Activated CD8-positive, alpha-beta T cell treated with anti-CD3 and anti-CD28 coated beads, Interleukin-2, amount 10 ng/mL, durations not matched to agents 7 days and 5 days (primary cell): ENCODE data around the gene GLOD5. TPM values are rescaled to one million over a fixed set of nuclear protein-coding genes. Genes with fewer than 3 reads are reported as not detected.

Experiments used
- ATAC-seq: fragments of 150-1000 bp; cut with Tn5 transposase; one replicate; pipeline ENCODE4 v1.10.0; 2021; ENCODE audit warnings: moderate library complexity
- CTCF ChIA-PET: fragments of 350-600 bp; sonication (Branson Sonifier 250); formaldehyde crosslinking; loops from one replicate; lab custom pipeline; 2021; ENCODE audit warnings: antibody characterized with exemption; lab: Charles Lee
- POLR2A ChIA-PET: fragments of 350-600 bp; sonication (Branson Sonifier 250); formaldehyde crosslinking; loops from one replicate; lab custom pipeline; 2021; ENCODE audit warnings: antibody characterized with exemption; lab: Charles Lee
- DNase-seq: peaks from one replicate; pipeline ENCODE4 v3.0.0-alpha.2; 2020
- H3K27ac Mint-ChIP-seq: one replicate; pipeline ENCODE4 v1.8.0; 2021; ENCODE audit warnings: mild to moderate bottlenecking, mixed read lengths
- H3K27me3 Mint-ChIP-seq: one replicate; pipeline ENCODE4 v1.8.0; 2021; ENCODE audit warnings: low read depth, mixed read lengths
- H3K36me3 Mint-ChIP-seq: one replicate; pipeline ENCODE4 v1.8.0; 2021; ENCODE audit warnings: low read depth, mixed read lengths
- H3K4me1 Mint-ChIP-seq: one replicate; pipeline ENCODE4 v1.8.0; 2021; ENCODE audit warnings: low read depth, mixed read lengths
- H3K4me3 Mint-ChIP-seq: one replicate; pipeline ENCODE4 v1.8.0; 2021; ENCODE audit warnings: mild to moderate bottlenecking, mixed read lengths
- H3K9me3 Mint-ChIP-seq: one replicate; pipeline ENCODE4 v1.8.0; 2022; ENCODE audit warnings: mixed read lengths; ENCODE audit not compliant: insufficient read depth
- total RNA-seq, 2 experiments: library from RNA; stranded (reverse); gene quantifications; one replicate each; pipeline ENCODE4 v1.2.3, GENCODE V29; 2021

GLOD5 gene
- total RNA-seq, 2 experiments from 2014 or later = not detected

- H3K36me3 Mint-ChIP-seq = no peaks in the 10 kb centered on the region
- H3K4me1 Mint-ChIP-seq = peaks cover 3% of the 10 kb centered on the region
- H3K27me3 Mint-ChIP-seq = no peaks in the 10 kb centered on the region
- H3K9me3 Mint-ChIP-seq = no peaks in the 10 kb centered on the region
- ChIA-PET POLR2A (no interaction called here), CTCF (no interaction called here)
- ATAC-seq = no peak
- no peak overlapping the region for H3K27ac Mint-ChIP-seq
- DNase-seq = no peak
- no peak overlapping the region for H3K4me3 Mint-ChIP-seq
Measured at GRCh38 chrX:48754238-48754637, 7.3 kb upstream of the GLOD5 start.

GRCh38 chrX:48769230-48769629 is 7.7 kb downstream of the GLOD5 start:
- Mint-ChIP-seq H3K4me3 (no peak overlapping the region), H3K27ac (no peak overlapping the region), H3K4me1 (no peaks in the 10 kb centered on the region), H3K36me3 (no peaks in the 10 kb centered on the region), H3K9me3 (no peaks in the 10 kb centered on the region), H3K27me3 (peaks cover 4% of the 10 kb centered on the region)
- no peak for ATAC-seq
- POLR2A ChIA-PET = no interaction called here
- no peak for DNase-seq
- CTCF ChIA-PET = no interaction called here

GRCh38 chrX:48770296-48770695 is 8.7 kb downstream of the GLOD5 start:
- no peaks in the 10 kb centered on the region for H3K9me3 Mint-ChIP-seq
- no peak for DNase-seq
- ATAC-seq = no peak
- POLR2A ChIA-PET = no interaction called here
- no peaks in the 10 kb centered on the region for H3K36me3 Mint-ChIP-seq
- peaks cover 7% of the 10 kb centered on the region for H3K27me3 Mint-ChIP-seq
- no peak overlapping the region for H3K27ac Mint-ChIP-seq
- no peak overlapping the region for H3K4me3 Mint-ChIP-seq
- H3K4me1 Mint-ChIP-seq = no peaks in the 10 kb centered on the region
- CTCF ChIA-PET = no interaction called here

GRCh38 chrX:48772602-48773001 is 11.1 kb downstream of the GLOD5 start:
- H3K27me3 Mint-ChIP-seq = peaks cover 14% of the 10 kb centered on the region
- H3K27ac Mint-ChIP-seq = no peak overlapping the region
- H3K36me3 Mint-ChIP-seq = no peaks in the 10 kb centered on the region
- ATAC-seq (no peak), DNase-seq (no peak)
- H3K4me1 Mint-ChIP-seq = no peaks in the 10 kb centered on the region
- H3K9me3 Mint-ChIP-seq = no peaks in the 10 kb centered on the region
- H3K4me3 Mint-ChIP-seq = no peak overlapping the region
- POLR2A ChIA-PET = no interaction called here
- CTCF ChIA-PET = no interaction called here

- peaks cover 18% of the 10 kb centered on the region for H3K27me3 Mint-ChIP-seq
- H3K36me3 Mint-ChIP-seq = no peaks in the 10 kb centered on the region
- ChIA-PET POLR2A (no interaction called here), CTCF (no interaction called here)
- no peaks in the 10 kb centered on the region for H3K9me3 Mint-ChIP-seq
- H3K27ac Mint-ChIP-seq = no peak overlapping the region
- H3K4me1 Mint-ChIP-seq = no peaks in the 10 kb centered on the region
- ATAC-seq (no peak), DNase-seq (no peak)
- H3K4me3 Mint-ChIP-seq = no peak overlapping the region
Measured at GRCh38 chrX:48776818-48777439, 15.4 kb downstream of the GLOD5 start.

GRCh38 chrX:48779399-48779798 is 17.9 kb downstream of the GLOD5 start:
- CTCF ChIA-PET = no interaction called here
- Mint-ChIP-seq H3K27me3 (peaks cover 18% of the 10 kb centered on the region), H3K9me3 (no peaks in the 10 kb centered on the region), H3K4me1 (no peaks in the 10 kb centered on the region), H3K4me3 (no peak overlapping the region), H3K36me3 (no peaks in the 10 kb centered on the region), H3K27ac (no peak overlapping the region)
- POLR2A ChIA-PET = no interaction called here
- DNase-seq (no peak), ATAC-seq (no peak)

- no peaks in the 10 kb centered on the region for H3K36me3 Mint-ChIP-seq
- H3K27me3 Mint-ChIP-seq = peaks cover 15% of the 10 kb centered on the region
- POLR2A ChIA-PET = no interaction called here
Measured at GRCh38 chrX:48781705-48782104, 20.2 kb downstream of the GLOD5 start.

GRCh38 chrX:48782216-48782615 is 20.7 kb downstream of the GLOD5 start:
- Mint-ChIP-seq H3K4me1 (no peaks in the 10 kb centered on the region), H3K4me3 (no peak overlapping the region), H3K9me3 (no peaks in the 10 kb centered on the region), H3K36me3 (no peaks in the 10 kb centered on the region), H3K27me3 (peaks cover 14% of the 10 kb centered on the region), H3K27ac (no peak overlapping the region)
- ATAC-seq (no peak), DNase-seq (no peak)
- ChIA-PET CTCF (no interaction called here), POLR2A (no interaction called here)

More at GRCh38 chrX:48781705-48782104, 20.2 kb downstream of the GLOD5 start:
- no peak for ATAC-seq
- no peaks in the 10 kb centered on the region for H3K4me1 Mint-ChIP-seq
- H3K4me3 Mint-ChIP-seq = no peak overlapping the region
- DNase-seq = no peak
- no peak overlapping the region for H3K27ac Mint-ChIP-seq
- H3K9me3 Mint-ChIP-seq = no peaks in the 10 kb centered on the region
- CTCF ChIA-PET = no interaction called here

GRCh38 chrX:48782795-48783194 is 21.2 kb downstream of the GLOD5 start:
- peaks cover 12% of the 10 kb centered on the region for H3K27me3 Mint-ChIP-seq
- H3K9me3 Mint-ChIP-seq = no peaks in the 10 kb centered on the region
- no peak for DNase-seq
- ChIA-PET CTCF (no interaction called here), POLR2A (no interaction called here)
- no peaks in the 10 kb centered on the region for H3K4me1 Mint-ChIP-seq
- no peaks in the 10 kb centered on the region for H3K36me3 Mint-ChIP-seq
- H3K4me3 Mint-ChIP-seq = no peak overlapping the region
- ATAC-seq = no peak
- H3K27ac Mint-ChIP-seq = no peak overlapping the region

GRCh38 chrX:48784726-48785125 is 23.2 kb downstream of the GLOD5 start:
- CTCF ChIA-PET = no interaction called here
- H3K27ac Mint-ChIP-seq = no peak overlapping the region
- POLR2A ChIA-PET = no interaction called here
- no peak overlapping the region for H3K4me3 Mint-ChIP-seq
- no peak for DNase-seq
- H3K4me1 Mint-ChIP-seq = peaks cover 10% of the 10 kb centered on the region
- peaks cover 6% of the 10 kb centered on the region for H3K27me3 Mint-ChIP-seq
- H3K9me3 Mint-ChIP-seq = no peaks in the 10 kb centered on the region
- ATAC-seq = no peak
- H3K36me3 Mint-ChIP-seq = no peaks in the 10 kb centered on the region

GRCh38 chrX:48785186-48785539 is 23.6 kb downstream of the GLOD5 start:
- Mint-ChIP-seq H3K4me1 (peaks cover 15% of the 10 kb centered on the region), H3K27ac (no peak overlapping the region), H3K36me3 (no peaks in the 10 kb centered on the region), H3K4me3 (no peak overlapping the region), H3K27me3 (peaks cover 6% of the 10 kb centered on the region), H3K9me3 (no peaks in the 10 kb centered on the region)
- DNase-seq = no peak
- no peak for ATAC-seq
- POLR2A ChIA-PET = no interaction called here
- CTCF ChIA-PET = no interaction called here

- H3K27me3 Mint-ChIP-seq = peaks cover 6% of the 10 kb centered on the region
- POLR2A ChIA-PET = no interaction called here
- peaks cover 16% of the 10 kb centered on the region for H3K4me1 Mint-ChIP-seq
- CTCF ChIA-PET = no interaction called here
- H3K36me3 Mint-ChIP-seq = no peaks in the 10 kb centered on the region
- H3K27ac Mint-ChIP-seq = no peak overlapping the region
- no peaks in the 10 kb centered on the region for H3K9me3 Mint-ChIP-seq
- no peak overlapping the region for H3K4me3 Mint-ChIP-seq
- DNase-seq = no peak
- ATAC-seq = no peak
Measured at GRCh38 chrX:48785540-48786214, 24.1 kb downstream of the GLOD5 start.
